KOPT-K1 (cell line): ENCODE data around the gene FRAS1.

ENCODE experiments used
- H3K27ac ChIP-seq: fragments of 200-600 bp; sonication (generic); 2 replicates; pipeline ENCODE4 v1.5.1; 2016; ENCODE audit warnings: antibody characterized with exemption, mild to moderate bottlenecking, low read depth, low read length; ENCODE audit not compliant: poor library complexity, severe bottlenecking
- H3K36me3 ChIP-seq: fragments of 200-600 bp; sonication (generic); 2 replicates; pipeline ENCODE4 v1.5.1; 2017; ENCODE audit warnings: antibody characterized with exemption, mild to moderate bottlenecking, low read length, moderate library complexity; ENCODE audit not compliant: insufficient read depth
- H3K9me3 ChIP-seq: fragments of 200-600 bp; sonication (generic); 2 replicates; pipeline ENCODE4 v1.5.1; 2017; ENCODE audit warnings: antibody characterized with exemption, low read length, mild to moderate bottlenecking; ENCODE audit not compliant: insufficient read depth, poor library complexity, severe bottlenecking

FRAS1 gene

GRCh38 chr4:78040431-78040830 lies 16.7 kb upstream of the FRAS1 start:
- Histone ChIP-seq H3K27ac (no peak overlapping the region), H3K9me3 (no peaks in the 10 kb centered on the region), H3K36me3 (no peaks in the 10 kb centered on the region)

- Histone ChIP-seq H3K27ac (no peak overlapping the region), H3K9me3 (no peaks in the 10 kb centered on the region), H3K36me3 (no peaks in the 10 kb centered on the region)
Measured at GRCh38 chr4:78047366-78047765, 9.8 kb upstream of the FRAS1 start.

DNA sequence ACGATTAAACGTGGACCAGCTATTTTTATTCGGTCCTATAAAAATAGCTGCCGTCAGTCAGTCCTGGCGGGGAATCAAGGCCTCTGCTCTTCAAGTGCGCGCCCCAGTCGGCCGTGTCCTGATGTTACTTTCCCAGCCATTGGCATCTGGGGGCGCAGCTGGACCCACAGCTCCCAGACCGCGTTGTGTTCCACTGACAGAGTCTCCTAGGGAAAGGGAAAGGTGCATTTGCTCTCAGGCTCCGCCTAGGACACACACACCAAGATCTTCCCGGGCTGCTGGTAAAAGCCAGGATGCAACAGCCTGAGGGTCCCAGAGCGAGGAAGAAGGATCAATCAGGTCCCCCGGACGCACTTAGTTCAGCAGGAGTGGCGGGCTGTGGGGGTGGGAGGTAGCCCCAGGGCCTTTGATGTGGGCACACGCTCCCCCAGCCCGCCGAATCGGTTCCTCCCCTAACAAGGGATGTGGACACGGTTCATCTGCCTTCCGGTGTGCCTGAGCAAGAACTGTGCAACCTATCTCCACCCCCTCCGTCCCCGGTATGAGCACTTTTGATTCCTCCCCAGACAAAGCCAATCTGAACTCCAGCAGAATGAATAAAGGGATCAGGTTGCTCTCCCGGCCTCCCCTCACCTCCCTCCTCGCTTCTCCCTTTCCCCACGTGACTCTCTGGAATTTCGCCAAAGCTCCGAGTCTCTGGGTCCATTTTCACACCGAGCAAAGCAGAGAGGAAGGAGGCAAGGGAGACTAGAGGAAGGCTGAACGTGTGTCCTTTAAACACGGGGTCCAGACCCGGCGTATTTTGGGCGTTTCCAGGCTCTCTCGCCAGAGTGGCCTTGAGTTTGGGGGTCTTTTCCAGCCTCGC lies 626 bp upstream of the FRAS1 start:
- Histone ChIP-seq H3K27ac (no peak overlapping the region), H3K36me3 (no peaks in the 10 kb centered on the region), H3K9me3 (no peaks in the 10 kb centered on the region)

DNA sequence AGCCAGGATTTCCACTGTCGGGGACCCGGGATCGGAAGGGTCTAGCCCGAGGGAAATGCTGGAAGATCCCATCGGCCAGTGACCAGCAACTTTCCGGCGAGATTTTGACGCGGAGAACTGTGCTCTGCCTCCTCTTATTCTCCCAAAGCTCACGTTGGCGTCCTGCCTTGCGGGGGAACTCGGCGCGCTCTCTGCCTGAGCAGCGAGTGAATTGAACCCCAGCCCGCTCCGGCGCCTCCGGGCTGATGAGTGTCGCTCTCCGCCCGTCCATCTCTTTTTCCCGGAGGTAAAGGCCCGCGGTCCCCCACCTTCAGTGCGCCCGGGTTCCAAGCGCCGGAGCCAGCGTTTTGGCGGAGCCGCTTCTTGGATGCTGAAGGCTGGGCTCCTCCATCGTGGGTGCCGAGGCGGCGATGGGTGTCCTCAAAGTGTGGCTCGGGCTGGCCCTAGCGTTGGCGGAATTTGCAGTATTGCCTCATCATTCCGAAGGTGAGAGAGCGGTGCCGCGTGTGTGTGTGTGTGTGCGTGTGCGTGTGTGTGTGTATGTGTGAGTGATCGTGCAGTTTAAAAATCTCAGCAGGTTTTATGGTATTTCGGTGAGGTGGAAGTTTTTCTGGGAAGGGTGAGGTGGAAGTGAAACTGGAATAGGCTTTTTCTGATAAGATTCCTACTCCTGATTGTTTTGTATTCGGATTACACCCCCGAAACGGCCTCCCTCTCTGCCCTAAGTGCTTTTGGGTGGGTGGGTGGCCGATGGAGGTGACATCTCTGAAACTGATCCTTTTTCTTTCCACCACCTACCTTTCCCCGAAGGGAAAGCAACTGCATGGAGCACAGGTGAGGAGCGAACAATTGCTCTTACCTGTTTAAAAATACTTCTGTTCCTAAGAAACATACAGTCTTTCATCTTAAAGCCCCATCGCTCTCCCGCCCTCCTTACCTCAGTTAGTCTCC lies 752 bp downstream of the FRAS1 start:
- no peaks in the 10 kb centered on the region for H3K36me3 ChIP-seq
- H3K27ac ChIP-seq, result no peak overlapping the region
- no peaks in the 10 kb centered on the region for H3K9me3 ChIP-seq

DNA sequence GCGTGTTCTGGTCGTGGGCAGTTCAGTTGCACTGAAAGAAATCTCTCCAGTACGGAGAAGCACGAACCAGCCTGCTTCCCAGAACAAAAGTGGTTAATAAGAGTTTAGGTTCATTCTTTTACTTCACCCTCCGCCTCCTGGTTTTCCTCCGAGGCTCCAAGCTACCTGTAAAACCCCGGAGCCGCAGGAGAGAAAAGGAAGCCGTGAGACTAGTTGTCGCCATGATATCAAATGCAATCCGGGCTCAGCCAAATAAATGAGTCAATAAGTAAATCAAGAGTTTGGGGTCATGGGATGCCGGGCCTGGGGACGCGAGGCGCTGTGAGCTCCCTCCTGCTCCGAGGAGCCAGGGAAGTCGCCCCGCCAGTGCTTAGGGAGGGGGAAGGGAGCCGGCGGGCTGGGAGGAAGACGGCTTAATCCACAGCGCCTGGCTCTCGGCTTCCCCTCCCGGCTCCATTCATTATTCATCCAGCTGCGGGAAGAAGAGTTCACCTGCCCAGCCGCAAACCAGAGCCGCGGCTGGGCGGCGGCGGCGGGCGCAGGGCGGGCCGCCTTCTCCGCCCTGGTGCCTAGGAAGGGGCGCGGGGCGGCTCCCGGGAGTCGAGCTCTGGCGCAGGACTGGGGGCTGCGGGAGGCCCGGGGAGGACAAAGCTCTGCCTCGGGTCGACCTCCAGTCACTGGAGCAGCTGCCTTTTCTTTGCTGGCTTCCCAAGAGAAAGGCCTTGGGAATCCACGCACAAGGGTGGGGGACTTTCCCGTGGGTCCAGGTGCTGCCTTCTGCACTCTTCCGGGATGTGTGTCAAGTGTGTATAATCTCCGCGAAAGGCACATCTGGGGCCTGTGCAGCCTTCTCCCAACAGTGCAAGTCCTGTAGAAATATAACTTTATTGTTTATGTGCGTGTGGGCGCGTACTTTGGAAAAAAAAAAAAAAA lies 1.7 kb downstream of the FRAS1 start:
- Histone ChIP-seq H3K9me3 (no peaks in the 10 kb centered on the region), H3K27ac (no peak overlapping the region), H3K36me3 (no peaks in the 10 kb centered on the region)

DNA sequence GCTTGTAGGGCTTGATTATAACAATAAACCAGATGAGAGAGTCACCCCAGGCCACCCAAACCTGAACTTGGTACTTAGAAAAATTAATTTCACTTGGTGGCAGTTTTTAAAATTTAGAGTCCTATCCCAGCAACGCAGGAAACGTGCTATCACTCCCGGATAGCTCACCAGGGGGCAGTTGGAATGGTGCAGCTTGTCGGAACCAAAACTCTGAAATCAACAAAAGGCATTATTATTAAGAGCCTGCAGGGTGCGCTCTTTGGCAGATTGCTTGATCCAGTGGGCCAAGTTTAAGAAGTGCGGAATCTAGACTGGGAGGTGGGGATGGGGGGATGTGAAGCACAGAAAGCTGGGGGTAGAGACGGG lies 2.4 kb downstream of the FRAS1 start:
- H3K27ac ChIP-seq, result no peak overlapping the region
- no peaks in the 10 kb centered on the region for H3K36me3 ChIP-seq
- no peaks in the 10 kb centered on the region for H3K9me3 ChIP-seq

GRCh38 chr4:78059938-78060337 lies 2.8 kb downstream of the FRAS1 start:
- Histone ChIP-seq H3K36me3 (no peaks in the 10 kb centered on the region), H3K27ac (no peak overlapping the region), H3K9me3 (no peaks in the 10 kb centered on the region)

DNA sequence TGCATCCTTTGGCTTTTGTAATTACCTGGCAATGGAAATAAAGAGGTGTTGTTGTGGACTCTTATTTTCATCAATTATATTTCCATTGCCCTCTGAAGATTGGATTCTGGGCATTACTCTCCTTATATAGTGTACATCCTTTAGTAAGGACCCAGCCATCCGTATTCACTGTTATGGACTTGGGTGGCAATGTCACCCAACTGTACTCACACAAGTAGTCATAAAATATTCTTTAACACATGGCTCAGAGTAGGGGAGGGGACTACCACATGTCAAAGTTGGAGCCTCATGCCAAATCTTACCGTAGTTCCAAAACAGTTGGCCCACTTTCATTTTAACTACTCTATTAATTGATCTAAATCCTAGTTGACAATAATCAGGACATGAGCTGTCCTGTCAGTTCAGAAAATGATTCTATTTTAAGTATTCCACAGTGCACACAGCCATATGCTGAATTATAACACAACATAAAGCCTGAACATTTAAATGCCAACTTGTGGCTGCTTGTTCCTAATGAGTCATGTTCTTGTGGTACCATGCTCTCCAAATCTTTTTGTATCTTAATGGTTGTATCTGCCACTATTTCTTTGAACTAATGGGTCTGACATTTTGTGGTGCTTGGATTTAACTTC lies 4.9 kb downstream of the FRAS1 start:
- Histone ChIP-seq H3K27ac (no peak overlapping the region), H3K9me3 (no peaks in the 10 kb centered on the region), H3K36me3 (no peaks in the 10 kb centered on the region)

DNA sequence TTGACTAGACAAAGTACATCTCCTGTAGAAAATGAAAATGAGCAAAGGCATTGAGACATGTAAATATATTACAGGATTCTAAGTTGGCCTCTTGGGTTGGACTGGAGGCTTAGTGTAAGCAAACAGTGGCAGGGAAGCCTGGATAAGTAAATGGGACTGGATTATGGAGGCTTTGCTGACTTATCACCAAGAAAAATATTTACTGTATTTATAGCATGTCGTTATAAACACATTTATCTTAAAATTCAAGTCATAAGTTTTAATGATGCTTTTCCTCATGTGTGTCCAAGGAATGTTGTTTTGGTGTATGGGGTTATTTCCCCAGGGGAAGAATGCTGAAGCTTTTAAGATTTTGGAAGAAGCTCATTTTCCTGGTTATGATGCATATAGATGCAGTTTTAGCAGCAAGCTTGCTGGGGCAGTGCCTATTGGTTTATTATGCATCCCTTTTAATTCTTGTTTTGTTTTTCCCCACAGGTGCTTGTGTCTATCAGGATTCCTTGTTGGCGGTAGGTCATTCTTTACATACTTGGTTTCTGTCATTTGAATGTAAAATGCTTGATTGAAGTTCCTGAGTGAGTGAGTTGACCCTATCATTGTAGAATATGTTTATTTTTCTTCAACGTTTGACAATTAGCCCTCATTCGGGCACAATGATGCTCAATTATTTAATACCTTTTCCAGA lies 8.5 kb downstream of the FRAS1 start:
- no peak overlapping the region for H3K27ac ChIP-seq
- no peaks in the 10 kb centered on the region for H3K9me3 ChIP-seq

DNA sequence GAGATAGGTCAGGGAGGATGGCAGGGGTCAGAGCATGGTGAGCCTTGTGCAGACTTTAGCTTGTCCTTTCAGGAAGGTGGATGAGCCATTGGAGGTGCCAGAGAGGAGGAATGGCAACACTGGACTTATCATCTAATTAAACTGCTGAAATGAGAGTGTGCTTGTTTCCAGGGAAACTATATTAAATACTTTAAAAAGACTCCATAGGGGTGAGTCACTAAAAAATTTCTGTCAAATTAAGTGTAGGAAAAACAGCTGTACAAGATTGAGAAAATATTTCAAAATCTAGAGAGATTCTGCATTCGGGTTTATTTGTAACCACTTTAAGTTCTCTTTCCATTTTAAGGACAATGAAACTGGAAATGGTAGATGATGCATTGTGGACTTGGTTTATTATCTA lies 11.4 kb downstream of the FRAS1 start:
- no peak overlapping the region for H3K27ac ChIP-seq
- H3K9me3 ChIP-seq, result no peaks in the 10 kb centered on the region
- no peaks in the 10 kb centered on the region for H3K36me3 ChIP-seq

More for the DNA sequence above, 8.5 kb downstream of the FRAS1 start:
- H3K36me3 ChIP-seq, result no peaks in the 10 kb centered on the region

DNA sequence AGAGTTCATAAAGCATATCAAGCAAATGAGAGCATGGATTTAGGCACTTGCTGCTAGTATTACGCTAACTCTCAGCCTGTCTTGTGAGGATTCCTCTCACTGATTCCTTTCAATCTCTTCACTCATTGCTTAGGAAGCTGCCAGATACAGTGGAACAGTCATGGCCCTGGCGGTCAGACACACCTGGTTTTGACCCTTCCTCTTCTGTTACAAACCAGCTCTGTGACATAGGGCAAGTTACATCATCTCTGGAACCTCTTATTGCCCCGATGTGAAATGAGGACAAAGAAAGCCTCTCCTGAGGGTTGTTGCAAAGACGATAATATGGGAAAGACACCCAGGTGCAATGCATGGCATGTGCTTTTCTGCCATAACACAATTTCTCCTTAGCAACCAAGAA lies 12.2 kb downstream of the FRAS1 start:
- Histone ChIP-seq H3K9me3 (no peaks in the 10 kb centered on the region), H3K27ac (no peak overlapping the region), H3K36me3 (no peaks in the 10 kb centered on the region)

DNA sequence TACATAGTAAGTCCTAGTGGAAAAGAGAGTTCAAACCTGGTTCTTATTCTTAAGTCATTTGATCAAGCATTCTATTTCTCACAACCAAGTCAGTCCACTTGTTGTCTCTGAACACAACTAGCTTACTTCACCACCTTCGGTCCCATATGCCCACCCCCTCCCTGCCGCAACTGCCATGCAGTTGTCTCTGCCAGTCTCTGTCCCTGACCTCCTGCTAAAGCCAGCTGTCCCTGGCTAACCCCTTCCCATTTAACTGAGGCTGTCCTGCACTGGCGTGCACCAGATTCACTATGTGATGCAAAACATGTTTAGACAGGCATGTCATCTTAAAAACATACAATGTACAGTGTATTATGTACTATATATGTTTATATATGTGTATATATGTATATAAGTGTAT lies 12.7 kb downstream of the FRAS1 start:
- Histone ChIP-seq H3K36me3 (no peaks in the 10 kb centered on the region), H3K9me3 (no peaks in the 10 kb centered on the region), H3K27ac (no peak overlapping the region)

- H3K27ac ChIP-seq, result no peak overlapping the region
- H3K9me3 ChIP-seq, result no peaks in the 10 kb centered on the region
- H3K36me3 ChIP-seq, result no peaks in the 10 kb centered on the region
Measured at GRCh38 chr4:78070731-78071282, 13.7 kb downstream of the FRAS1 start.

- no peaks in the 10 kb centered on the region for H3K36me3 ChIP-seq
- no peaks in the 10 kb centered on the region for H3K9me3 ChIP-seq
- no peak overlapping the region for H3K27ac ChIP-seq
Measured at GRCh38 chr4:78074759-78075158, 17.6 kb downstream of the FRAS1 start.
